Upper lobe of left lung (tissue), 4 donors: ENCODE measurements around the gene TMED6.

ENCODE experiments used
- CTCF ChIP-seq, 6 experiments: fragments of 450-650 bp in 4 of 6; fragments of 200-600 bp in 2 of 6; sonication (generic) in 2 of 6; IDR thresholded peaks; one replicate each; pipeline ENCODE4 v1.5.1; 2016 to 2019; ENCODE audit warnings: antibody characterized with exemption in 6 of 6
- POLR2A ChIP-seq, 4 donors: fragments of 450-650 bp; IDR thresholded peaks; one replicate each; pipeline ENCODE4 v1.5.1; 2016 to 2017; ENCODE audit warnings: antibody characterized with exemption in 4 of 4, mild to moderate bottlenecking in 2 of 4
- POLR2AphosphoS5 ChIP-seq, 2 donors: sonication (generic); formaldehyde crosslinking; IDR thresholded peaks; one replicate each; pipeline ENCODE4 v1.5.1; 2017; ENCODE audit warnings: antibody characterized with exemption in 2 of 2

- TF ChIP-seq POLR2AphosphoS5 (IDR thresholded peaks at IDR 0.05) (no peak), CTCF (IDR thresholded peaks at IDR 0.05) (no peak), POLR2A (IDR thresholded peaks at IDR 0.05) (no peak)
Observed at GRCh38 chr16:69323415-69323814, 28.2 kb downstream of the TMED6 start.
